Upper lobe of right lung (tissue), 1 donor: Measurements from ENCODE around the gene HSD17B2. TPM values are rescaled to one million over a fixed set of nuclear protein-coding genes. Genes with fewer than 3 reads are reported as not detected.

ENCODE experiments used
- ATAC-seq: fragments of 200-7000 bp; cut with Tn5 transposase; one replicate; pipeline ENCODE4 v1.9.1; 2020; ENCODE audit warnings: mild to moderate bottlenecking, moderate library complexity
- DNase-seq: peaks from one replicate; pipeline ENCODE4 v3.0.0-alpha.2; 2020
- H3K27ac ChIP-seq: fragments of 200-600 bp; one replicate; pipeline ENCODE4 v1.8.0; 2022
- H3K27me3 ChIP-seq: fragments of 200-600 bp; one replicate; pipeline ENCODE4 v1.8.0; 2022; ENCODE audit warnings: mild to moderate bottlenecking
- H3K36me3 ChIP-seq: fragments of 200-600 bp; one replicate; pipeline ENCODE4 v1.8.0; 2022
- H3K4me1 ChIP-seq: fragments of 200-600 bp; one replicate; pipeline ENCODE4 v1.8.0; 2022
- H3K4me3 ChIP-seq: fragments of 200-600 bp; one replicate; pipeline ENCODE4 v1.8.0; 2022; ENCODE audit warnings: mild to moderate bottlenecking
- H3K9me3 ChIP-seq: fragments of 200-600 bp; one replicate; pipeline ENCODE4 v1.8.0; 2022
- CTCF ChIP-seq: fragments of 200-600 bp; IDR thresholded peaks from one replicate; pipeline ENCODE4 v1.8.0; 2022; ENCODE audit warnings: antibody characterized with exemption
- intact Hi-C: fragments of 100-400 bp; cut with DNase I; formaldehyde crosslinking; loops from one replicate; pipeline ENCODE4 v1.11.0; 2022
- total RNA-seq: library from RNA; stranded (reverse); fragmentation: NEBNext Ultra II Directional; extraction: Animal tissue kit (Norgen Biotek cat#: 25700); gene quantifications from one replicate; pipeline ENCODE4 v1.2.1, GENCODE V29; 2021
- donor health status: DM: no; HTN: yes; CAD: no; lungs with severe emphysema.

HSD17B2 gene
- total RNA-seq, 1 donor from 2014 or later, result 3.1 TPM

- Histone ChIP-seq H3K4me1 (peaks cover 9% of the 10 kb centered on the region), H3K36me3 (no peaks in the 10 kb centered on the region), H3K4me3 (no peak overlapping the region), H3K9me3 (no peaks in the 10 kb centered on the region), H3K27ac (no peak overlapping the region), H3K27me3 (no peaks in the 10 kb centered on the region)
- no peak for DNase-seq
- ATAC-seq, result peak; percentile 65
- TF ChIP-seq CTCF, result peak; percentile 59
- intact Hi-C loops, result loop anchor here (5.0 kb wide), 1 partner anchor 201 kb away; no protein-coding TSS in a partner anchor
Measured at GRCh38 chr16:82031116-82032084, 3.7 kb upstream of the HSD17B2 start.

GRCh38 chr16:82033006-82033405, 2.0 kb upstream of the HSD17B2 start:
- intact Hi-C loops, result loop anchor here (5.0 kb wide), 1 partner anchor 199 kb away; no protein-coding TSS in a partner anchor
- Histone ChIP-seq H3K27ac (no peak overlapping the region), H3K36me3 (no peaks in the 10 kb centered on the region), H3K27me3 (no peaks in the 10 kb centered on the region), H3K4me3 (no peak overlapping the region), H3K4me1 (peaks cover 9% of the 10 kb centered on the region), H3K9me3 (no peaks in the 10 kb centered on the region)
- peak; percentile 38 for ATAC-seq
- DNase-seq, result peak; percentile 71
- no peak for TF ChIP-seq CTCF

- no peak for TF ChIP-seq CTCF
Measured at GRCh38 chr16:82033683-82034300, 1.3 kb upstream of the HSD17B2 start.

DNA sequence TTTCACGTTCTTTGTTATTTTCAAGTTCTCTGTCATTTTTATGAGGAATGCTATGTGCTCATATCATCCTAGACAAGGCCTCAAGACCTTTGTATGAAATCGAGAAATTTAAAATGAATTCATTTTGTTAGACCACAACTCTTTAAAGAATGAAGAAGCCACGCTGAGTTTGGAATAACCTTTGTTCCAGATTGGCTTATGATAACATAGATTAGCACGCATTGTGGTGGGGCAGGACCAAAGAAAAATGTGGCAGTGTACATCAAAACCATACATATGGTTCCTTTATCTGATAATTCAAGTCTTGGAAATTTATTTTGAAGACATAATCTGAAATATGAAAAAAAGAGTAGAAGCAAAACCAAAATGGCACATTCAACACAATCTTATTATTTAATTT, 2.2 kb downstream of the HSD17B2 start:
- ATAC-seq, result no peak
- no peak overlapping the region for H3K27ac ChIP-seq
- intact Hi-C loops, result no loop called here

More at GRCh38 chr16:82033683-82034300, 1.3 kb upstream of the HSD17B2 start:
- Histone ChIP-seq H3K9me3 (no peaks in the 10 kb centered on the region), H3K36me3 (no peaks in the 10 kb centered on the region), H3K27ac (no peak overlapping the region), H3K4me3 (no peak overlapping the region), H3K4me1 (peaks cover 9% of the 10 kb centered on the region), H3K27me3 (no peaks in the 10 kb centered on the region)
- DNase-seq (no peak), ATAC-seq (no peak)
- intact Hi-C loops, result loop anchor here (5.0 kb wide), 1 partner anchor 199 kb away; no protein-coding TSS in a partner anchor

GRCh38 chr16:82037666-82038065, 2.6 kb downstream of the HSD17B2 start:
- H3K4me3 ChIP-seq, result no peak overlapping the region
- H3K27ac ChIP-seq, result no peak overlapping the region
- ATAC-seq (no peak), DNase-seq (no peak)
- intact Hi-C loops, result no loop called here
- no peak for TF ChIP-seq CTCF
- no peaks in the 10 kb centered on the region for H3K9me3 ChIP-seq
- H3K27me3 ChIP-seq, result no peaks in the 10 kb centered on the region
- no peaks in the 10 kb centered on the region for H3K36me3 ChIP-seq
- H3K4me1 ChIP-seq, result peaks cover 3% of the 10 kb centered on the region

More for the DNA sequence above, 2.2 kb downstream of the HSD17B2 start:
- Histone ChIP-seq H3K4me3 (no peak overlapping the region), H3K36me3 (no peaks in the 10 kb centered on the region), H3K4me1 (peaks cover 3% of the 10 kb centered on the region), H3K27me3 (no peaks in the 10 kb centered on the region), H3K9me3 (no peaks in the 10 kb centered on the region)
- no peak for DNase-seq
- no peak for TF ChIP-seq CTCF
